SK-N-SH (cell line): ENCODE results near the gene ETS2. TPM values are rescaled to one million over a fixed set of nuclear protein-coding genes. Genes with fewer than 3 reads are reported as not detected.

ENCODE experiments used
- CTCF ChIA-PET: fragments of 300-600, 350-600 bp; formaldehyde crosslinking; extraction: SDS; loops from one replicate; lab custom pipeline; 2021; lab: Yijun Ruan, JAX
- POLR2A ChIA-PET: fragments of 350-600 bp; sonication (Branson Sonifier 250); formaldehyde crosslinking; extraction: SDS; loops from one replicate; lab custom pipeline; 2020; ENCODE audit warnings: antibody characterized with exemption, inconsistent platforms; lab: Yijun Ruan, JAX
- DNase-seq: peaks from one replicate; pipeline ENCODE4 v3.0.0; 2012
- H2AFZ ChIP-seq: fragments of 200-600 bp; sonication (generic); 2 replicates; pipeline ENCODE4 v1.8.1; 2016; ENCODE audit warnings: antibody characterized with exemption, mild to moderate bottlenecking, low read depth
- H3F3A ChIP-seq: fragments of 200-600 bp; sonication (generic); replicated peaks from 2 replicates; pipeline ENCODE3; 2016; ENCODE audit warnings: antibody characterized with exemption, mild to moderate bottlenecking; ENCODE audit not compliant: insufficient read depth
- H3K27ac ChIP-seq, 2 experiments: fragments of 200-500 bp in 1 of 2; fragments of 200-600 bp in 1 of 2; sonication (Bioruptor generic) in 1 of 2; sonication (generic), shearing (Covaris generic) in 1 of 2; 2 replicates each; pipeline versions ENCODE4 v1.5.1 to v1.6.1; 2014 to 2016; ENCODE audit warnings: low read depth in 2 of 2, inconsistent platforms in 1 of 2, low read length in 1 of 2, mild to moderate bottlenecking in 1 of 2, mixed read lengths in 1 of 2
- H3K27me3 ChIP-seq: fragments of 200-600 bp; sonication (generic), shearing (Covaris generic); 2 replicates; pipeline ENCODE4 v1.6.1; 2016; ENCODE audit warnings: mixed run types; ENCODE audit not compliant: insufficient read depth
- H3K36me3 ChIP-seq, 2 experiments: fragments of 200-500 bp in 1 of 2; fragments of 200-600 bp in 1 of 2; sonication (Bioruptor generic) in 1 of 2; sonication (generic) in 1 of 2; replicated peaks in 1 of 2; 2 replicates each; pipeline versions ENCODE3 to v1.5.1; 2014 to 2016; ENCODE audit warnings: low read length in 1 of 2, mild to moderate bottlenecking in 1 of 2; ENCODE audit not compliant: insufficient read depth in 2 of 2, control insufficient read depth in 1 of 2
- H3K4me1 ChIP-seq, 2 experiments: fragments of 200-500 bp in 1 of 2; fragments of 200-600 bp in 1 of 2; sonication (Bioruptor generic) in 1 of 2; sonication (generic), shearing (Covaris generic) in 1 of 2; 2 replicates each; pipeline versions ENCODE4 v1.5.1 to v1.6.1; 2014 to 2016; ENCODE audit warnings: low read depth in 1 of 2, low read length in 1 of 2, mixed run types in 1 of 2; ENCODE audit not compliant: insufficient read depth in 2 of 2, control insufficient read depth in 1 of 2
- H3K4me2 ChIP-seq: fragments of 200-600 bp; sonication (generic), shearing (Covaris generic); 2 replicates; pipeline ENCODE4 v1.6.1; 2017; ENCODE audit warnings: mixed run types
- H3K4me3 ChIP-seq, 2 experiments: fragments of 200-500 bp in 1 of 2; fragments of 200-600 bp in 1 of 2; sonication (Bioruptor generic) in 1 of 2; sonication (generic), shearing (Covaris generic) in 1 of 2; 2 replicates each; pipeline versions ENCODE4 v1.5.1 to v1.8.1; 2014 to 2016; ENCODE audit warnings: low read depth in 2 of 2, inconsistent platforms in 1 of 2, low read length in 1 of 2, mild to moderate bottlenecking in 1 of 2, mixed read lengths in 1 of 2, moderate library complexity in 1 of 2
- H3K79me2 ChIP-seq: fragments of 200-600 bp; sonication (generic); 2 replicates; pipeline ENCODE4 v1.8.1; 2017; ENCODE audit warnings: mild to moderate bottlenecking; ENCODE audit not compliant: insufficient read depth
- H3K9ac ChIP-seq: fragments of 200-600 bp; sonication (generic); 2 replicates; pipeline ENCODE4 v1.6.1; 2017; ENCODE audit warnings: mixed run types
- H3K9me2 ChIP-seq: fragments of 200-600 bp; sonication (generic); 2 replicates; pipeline ENCODE4 v1.6.1; 2017; ENCODE audit warnings: mixed run types
- H3K9me3 ChIP-seq: fragments of 200-600 bp; sonication (generic); 2 replicates; pipeline ENCODE4 v1.6.1; 2017; ENCODE audit warnings: mixed run types, mild to moderate bottlenecking, moderate library complexity
- H4K20me1 ChIP-seq: fragments of 200-600 bp; sonication (generic); 2 replicates; pipeline ENCODE4 v1.6.1; 2017; ENCODE audit warnings: mild to moderate bottlenecking, mixed run types; ENCODE audit not compliant: insufficient read depth
- ELF1 ChIP-seq: IDR thresholded peaks from 2 replicates; pipeline ENCODE4 v1.4.0; 2012
- EP300 ChIP-seq, 2 experiments: IDR thresholded peaks; 2 replicates each; pipeline versions ENCODE4 v1.4.0 to v1.6.1; 2012; ENCODE audit warnings: borderline replicate concordance in 1 of 2, low read depth in 1 of 2, low read length in 1 of 2
- FOSL2 ChIP-seq: IDR thresholded peaks from 2 replicates; pipeline ENCODE4 v1.4.0; 2012; ENCODE audit warnings: low read depth, mild to moderate bottlenecking, moderate library complexity, borderline replicate concordance
- GATA2 ChIP-seq: sonication (generic); formaldehyde crosslinking; IDR thresholded peaks from 2 replicates; pipeline ENCODE4 v1.5.0; 2020; ENCODE audit warnings: mild to moderate bottlenecking, missing genetic modification reagents
- JUND ChIP-seq: IDR thresholded peaks from 2 replicates; pipeline ENCODE4 v1.4.0; 2012
- MAX ChIP-seq: IDR thresholded peaks from 2 replicates; pipeline ENCODE4 v1.4.0; 2012; ENCODE audit warnings: low read depth
- MEF2A ChIP-seq: IDR thresholded peaks from 2 replicates; pipeline ENCODE4 v1.4.0; 2012; ENCODE audit warnings: low read depth, borderline replicate concordance
- MXI1 ChIP-seq: IDR thresholded peaks from 2 replicates; pipeline ENCODE4 v1.6.1; 2012; ENCODE audit warnings: mild to moderate bottlenecking, low read depth, low read length, improper control_type of control experiment
- NRF1 ChIP-seq: IDR thresholded peaks from 2 replicates; pipeline ENCODE4 v1.6.1; 2012; ENCODE audit warnings: low read depth, mild to moderate bottlenecking, low read length
- POLR2AphosphoS5 ChIP-seq: IDR thresholded peaks from 2 replicates; pipeline ENCODE4 v1.6.1; 2012; ENCODE audit warnings: low read depth, low read length
- RAD21 ChIP-seq: IDR thresholded peaks from 2 replicates; pipeline ENCODE4 v1.6.1; 2012; ENCODE audit warnings: mild to moderate bottlenecking, low read length
- RCOR1 ChIP-seq: fragments of 150-350 bp; IDR thresholded peaks from 2 replicates; pipeline ENCODE4 v1.6.1; 2017; ENCODE audit warnings: antibody characterized with exemption, low read length
- REST ChIP-seq: IDR thresholded peaks from 2 replicates; pipeline ENCODE4 v1.6.1; 2012; ENCODE audit warnings: mild to moderate bottlenecking, low read depth, low read length, moderate library complexity
- RFX5 ChIP-seq: IDR thresholded peaks from 2 replicates; pipeline ENCODE4 v1.6.1; 2012; ENCODE audit warnings: mild to moderate bottlenecking, improper control_type of control experiment, low read length
- SMC3 ChIP-seq: IDR thresholded peaks from 2 replicates; pipeline ENCODE4 v1.6.1; 2012; ENCODE audit warnings: low read depth, low read length, improper control_type of control experiment
- TAF1 ChIP-seq: IDR thresholded peaks from 2 replicates; pipeline ENCODE4 v1.6.1; 2012; ENCODE audit warnings: low read depth, mild to moderate bottlenecking, low read length, moderate library complexity, borderline replicate concordance
- TCF12 ChIP-seq: IDR thresholded peaks from 2 replicates; pipeline ENCODE4 v1.4.0; 2012
- YY1 ChIP-seq: IDR thresholded peaks from 2 replicates; pipeline ENCODE4 v1.4.0; 2012; ENCODE audit warnings: low read depth, mild to moderate bottlenecking
- WGBS: methylation state at CpG from one replicate; pipeline ENCODE4 v1.1.6; 2017; ENCODE audit warnings: low lambda C conversion rate; 5-methylcytosine and 5-hydroxymethylcytosine counted together
- polyA plus RNA-seq, 3 experiments: library from polyadenylated mRNA; depleted of rRNA; stranded (reverse); fragments of >200 nt; gene quantifications; 2 replicates each; pipeline ENCODE4 v1.2.3, GENCODE V29; 2012
- TF ChIP-seq, protein P1 (sequence below): IDR thresholded peaks from 2 replicates; pipeline ENCODE4; 2012
- TF ChIP-seq, protein P2 (sequence below): IDR thresholded peaks from 2 replicates; pipeline ENCODE4 v1.4.0; 2012; ENCODE audit warnings: low read depth, borderline replicate concordance

The ETS2 gene
- polyA plus RNA-seq, 1 of the 3 experiments (the other 2 are of a cell fraction) = 16.3 TPM

DNA sequence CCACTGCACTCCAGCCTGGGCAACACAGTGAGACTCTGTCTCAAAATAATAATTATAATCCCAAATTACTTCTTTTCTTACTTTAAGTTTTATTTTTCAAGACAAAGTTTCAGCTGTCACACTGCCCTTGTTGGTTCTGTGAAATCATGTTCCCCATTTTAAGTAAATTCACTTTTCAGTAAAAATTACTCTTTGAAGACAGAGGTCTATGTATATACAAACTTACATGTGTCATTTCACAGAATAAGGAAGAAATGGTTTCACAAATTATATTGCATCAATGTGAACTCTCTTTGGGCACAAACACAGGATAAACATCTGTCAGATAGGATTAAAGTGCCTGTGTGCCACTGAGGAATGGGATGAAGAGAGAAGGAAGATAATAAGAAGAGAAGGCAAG, 33.1 kb upstream of the ETS2 start:
- peak overlapping the region; percentile 11; the same call in 1 of the 2 replicates for H3K4me2 ChIP-seq
- no peaks in the 10 kb centered on the region for H3K9me3 ChIP-seq
- no peaks in the 10 kb centered on the region for H3K9me2 ChIP-seq
- peaks cover 25 to 38% of the 10 kb centered on the region in 2 experiments for H3K4me1 ChIP-seq
- no peaks in the 10 kb centered on the region for H4K20me1 ChIP-seq
- peak overlapping the region in 1 of 2 experiments; percentile 83; a peak in 2 of 4 replicates for H3K27ac ChIP-seq
- 0 out of 2 replicates have a peak overlapping the region, but pooled peaks have one; percentile 30 for H3K9ac ChIP-seq
- no peaks in the 10 kb centered on the region for H3K79me2 ChIP-seq
- POLR2A ChIA-PET = no interaction called here
- TF ChIP-seq NRF1 (no peak), MAX (no peak), SMC3 (no peak), REST (no peak), ELF1 (no peak), TAF1 (no peak), POLR2AphosphoS5 (no peak)
- no peak overlapping the region for H3K4me3 ChIP-seq
- CTCF ChIA-PET = interaction anchor here (1.3 kb wide), 1 partner anchor 353 kb away, joined by 3 read pairs; no protein-coding TSS in a partner anchor
- peaks cover 28% of the 10 kb centered on the region for H3F3A ChIP-seq
- H3K36me3 ChIP-seq = no peaks in the 10 kb centered on the region
- H2AFZ ChIP-seq = peak overlapping the region; percentile 2; the same call in 1 of the 2 replicates
- DNase-seq = no peak
- no peaks in the 10 kb centered on the region for H3K27me3 ChIP-seq

DNA sequence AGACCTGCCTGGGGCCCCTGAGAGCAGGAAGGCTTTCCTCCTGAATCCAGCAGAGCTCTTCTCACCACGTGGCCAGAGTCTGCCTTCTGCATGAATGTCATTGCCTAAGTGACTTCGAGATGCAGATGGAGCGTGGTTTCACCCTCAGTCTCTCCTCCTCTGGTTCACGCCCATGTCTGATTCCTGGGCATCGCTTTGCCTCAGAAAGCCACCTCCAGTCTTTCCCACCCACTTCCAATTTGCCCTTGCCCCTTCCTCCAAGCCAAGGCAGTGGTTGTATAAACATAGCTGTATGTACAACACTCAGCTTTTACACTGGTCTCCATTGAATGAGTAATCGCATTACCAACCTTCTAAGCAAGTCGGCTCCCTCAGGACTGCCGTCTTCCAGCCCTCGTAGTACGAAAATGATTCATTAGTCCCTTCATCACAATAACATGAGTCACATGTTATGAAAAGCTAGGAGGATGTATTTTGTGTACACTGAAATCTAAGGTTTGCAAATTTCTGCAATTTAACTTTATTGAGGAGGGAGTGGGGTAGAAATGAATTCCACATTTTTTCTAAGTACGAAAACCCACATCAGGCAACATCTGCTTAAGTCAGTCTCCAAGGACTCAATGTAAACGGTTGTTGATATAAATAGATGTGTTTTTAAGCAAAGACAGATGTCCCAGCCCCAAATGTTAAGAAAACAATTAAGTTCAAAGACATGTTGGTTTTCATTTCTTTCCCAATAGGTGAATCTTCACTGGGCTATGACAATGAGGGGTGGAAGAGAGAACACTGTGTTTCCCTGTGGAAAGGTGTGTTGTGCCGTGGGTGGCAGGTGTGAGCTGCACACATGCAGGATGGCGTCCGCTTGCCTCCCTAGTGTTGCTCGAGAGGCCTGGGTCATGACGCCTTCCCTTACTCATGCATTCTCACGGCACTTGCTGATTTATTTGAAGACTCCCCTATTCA, 32.3 kb upstream of the ETS2 start:
- POLR2A ChIA-PET = no interaction called here
- Histone ChIP-seq H3K27me3 (no peaks in the 10 kb centered on the region), H3K4me3 (no peak overlapping the region), H3K4me1 (peaks cover 24 to 32% of the 10 kb centered on the region in 2 experiments), H2AFZ (peak overlapping the region; percentile 2; the same call in 1 of the 2 replicates), H3K9me2 (no peaks in the 10 kb centered on the region), H3K9me3 (no peaks in the 10 kb centered on the region), H3K36me3 (no peaks in the 10 kb centered on the region), H4K20me1 (no peaks in the 10 kb centered on the region), H3K4me2 (peak overlapping the region; percentile 45), H3K9ac (peak overlapping the region; percentile 30; the same call in 1 of the 2 replicates), H3K27ac (peak overlapping the region; percentile 2 to 83; a peak in 3 of 4 replicates), H3K79me2 (no peaks in the 10 kb centered on the region), H3F3A (peaks cover 21% of the 10 kb centered on the region)
- DNase-seq = no peak
- CTCF ChIA-PET = interaction anchor here (1.3 kb wide), 1 partner anchor 353 kb away, joined by 3 read pairs; no protein-coding TSS in a partner anchor
- 50% methylated on average over 18 of the region's 18 CpGs for WGBS
- no peak for TF ChIP-seq RFX5
- TF ChIP-seq RAD21 = no peak
- TF ChIP-seq RCOR1 = no peak
- TF ChIP-seq YY1 = no peak
- TF ChIP-seq JUND = peak; percentile 91
- peak in 1 of 2 experiments; percentile 68; a peak in 1 of 4 replicates for TF ChIP-seq EP300 (IDR thresholded peaks at IDR 0.05; ENCODE audit: borderline replicate concordance in 1 of 2, low read depth in 1 of 2, low read length in 1 of 2)
- TF ChIP-seq, protein P1, sequence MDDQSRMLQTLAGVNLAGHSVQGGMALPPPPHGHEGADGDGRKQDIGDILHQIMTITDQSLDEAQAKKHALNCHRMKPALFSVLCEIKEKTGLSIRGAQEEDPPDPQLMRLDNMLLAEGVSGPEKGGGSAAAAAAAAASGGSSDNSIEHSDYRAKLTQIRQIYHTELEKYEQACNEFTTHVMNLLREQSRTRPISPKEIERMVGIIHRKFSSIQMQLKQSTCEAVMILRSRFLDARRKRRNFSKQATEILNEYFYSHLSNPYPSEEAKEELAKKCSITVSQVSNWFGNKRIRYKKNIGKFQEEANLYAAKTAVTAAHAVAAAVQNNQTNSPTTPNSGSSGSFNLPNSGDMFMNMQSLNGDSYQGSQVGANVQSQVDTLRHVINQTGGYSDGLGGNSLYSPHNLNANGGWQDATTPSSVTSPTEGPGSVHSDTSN = peak; percentile 76
- TF ChIP-seq, protein P2, sequence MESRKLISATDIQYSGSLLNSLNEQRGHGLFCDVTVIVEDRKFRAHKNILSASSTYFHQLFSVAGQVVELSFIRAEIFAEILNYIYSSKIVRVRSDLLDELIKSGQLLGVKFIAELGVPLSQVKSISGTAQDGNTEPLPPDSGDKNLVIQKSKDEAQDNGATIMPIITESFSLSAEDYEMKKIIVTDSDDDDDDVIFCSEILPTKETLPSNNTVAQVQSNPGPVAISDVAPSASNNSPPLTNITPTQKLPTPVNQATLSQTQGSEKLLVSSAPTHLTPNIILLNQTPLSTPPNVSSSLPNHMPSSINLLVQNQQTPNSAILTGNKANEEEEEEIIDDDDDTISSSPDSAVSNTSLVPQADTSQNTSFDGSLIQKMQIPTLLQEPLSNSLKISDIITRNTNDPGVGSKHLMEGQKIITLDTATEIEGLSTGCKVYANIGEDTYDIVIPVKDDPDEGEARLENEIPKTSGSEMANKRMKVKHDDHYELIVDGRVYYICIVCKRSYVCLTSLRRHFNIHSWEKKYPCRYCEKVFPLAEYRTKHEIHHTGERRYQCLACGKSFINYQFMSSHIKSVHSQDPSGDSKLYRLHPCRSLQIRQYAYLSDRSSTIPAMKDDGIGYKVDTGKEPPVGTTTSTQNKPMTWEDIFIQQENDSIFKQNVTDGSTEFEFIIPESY = no peak
- no peak for TF ChIP-seq MXI1
- peak; percentile 58; the same call in 1 of the 2 replicates for TF ChIP-seq TCF12
- no peak for TF ChIP-seq MEF2A
- TF ChIP-seq MAX = peak; percentile 67
- no peak for TF ChIP-seq GATA2 (CRISPR knock-in tag)
- TF ChIP-seq FOSL2 = peak; percentile 96
